ENCODE results near the gene EFR3B.

DNA sequence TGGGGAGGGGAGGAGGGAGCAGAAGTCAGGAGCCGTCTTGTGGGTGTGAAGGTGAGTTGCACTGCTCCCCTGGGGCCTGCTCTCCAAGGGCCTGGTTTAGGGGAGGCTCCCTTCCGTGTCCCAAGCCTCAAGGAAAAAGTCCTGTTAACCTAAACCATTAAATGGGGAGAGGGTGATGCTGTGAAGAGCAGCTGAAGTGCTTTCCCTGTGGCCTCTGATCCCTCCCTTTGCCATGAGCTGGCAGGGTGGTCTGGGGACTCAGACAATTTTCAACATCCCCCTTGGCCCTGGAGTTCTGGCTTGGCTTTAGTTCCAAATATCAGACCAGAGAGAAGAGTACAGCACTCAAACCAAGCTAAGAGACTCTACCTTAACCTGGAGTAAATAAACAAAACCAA lies 127.2 kb downstream of the EFR3B start:
- TF ChIP-seq CTCF (tag by site-specific recombination; IDR thresholded peaks at IDR 0.05) (no peak), ZSCAN5A (tag by site-specific recombination; IDR thresholded peaks at IDR 0.05) (no peak), ZNF274 (IDR thresholded peaks at IDR 0.05; ENCODE audit: low read length) (no peak), ZNF274 (tag by site-specific recombination; IDR thresholded peaks at IDR 0.05; ENCODE audit: borderline replicate concordance) (no peak), ZNF645 (tag by site-specific recombination; IDR thresholded peaks at IDR 0.05) (no peak)
